HG03066 (cell line): Measurements from ENCODE around the gene MACF1.
A peak's percentile ranks its signal among the peaks of the same experiment; 100 is the strongest.

Source experiments
- ATAC-seq: cut with Tn5 transposase; IDR thresholded peaks from one replicate; pipeline ENCODE4 v1.9.1; 2021; ENCODE audit warnings: low read depth; ENCODE audit not compliant: unreplicated experiment

MACF1 gene

DNA sequence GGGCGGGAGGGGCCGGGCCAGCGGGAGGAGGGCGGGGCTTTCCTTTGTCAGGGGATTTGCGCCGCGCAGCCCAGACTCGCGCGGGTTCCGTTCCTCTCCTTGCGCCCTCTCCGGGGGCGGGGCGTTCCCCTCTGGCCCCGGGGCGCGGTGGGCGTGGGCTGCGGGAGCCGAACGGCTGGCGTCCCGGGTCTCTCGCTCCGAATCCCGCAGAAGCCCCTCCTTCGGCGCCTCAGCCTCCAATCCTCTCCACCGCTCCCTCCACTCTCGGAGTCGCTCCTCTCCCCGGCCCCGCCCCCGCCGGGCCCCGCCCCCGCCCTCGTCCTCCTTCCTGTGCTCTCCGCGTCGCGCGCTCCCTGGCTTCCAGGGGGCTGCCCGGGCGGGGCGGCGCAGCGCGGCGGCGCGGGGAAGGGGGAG is 204.2 kb downstream of the MACF1 start:
- ATAC-seq: peak; percentile 65

GRCh38 chr1:39409055-39409816 is 204.7 kb downstream of the MACF1 start:
- ATAC-seq: peak; percentile 20

- no peak for ATAC-seq
These were observed 206.5 kb downstream of the MACF1 start for GRCh38 chr1:39410915-39411436.

- no peak for ATAC-seq
These were observed 207.3 kb downstream of the MACF1 start for GRCh38 chr1:39411526-39412478.

DNA sequence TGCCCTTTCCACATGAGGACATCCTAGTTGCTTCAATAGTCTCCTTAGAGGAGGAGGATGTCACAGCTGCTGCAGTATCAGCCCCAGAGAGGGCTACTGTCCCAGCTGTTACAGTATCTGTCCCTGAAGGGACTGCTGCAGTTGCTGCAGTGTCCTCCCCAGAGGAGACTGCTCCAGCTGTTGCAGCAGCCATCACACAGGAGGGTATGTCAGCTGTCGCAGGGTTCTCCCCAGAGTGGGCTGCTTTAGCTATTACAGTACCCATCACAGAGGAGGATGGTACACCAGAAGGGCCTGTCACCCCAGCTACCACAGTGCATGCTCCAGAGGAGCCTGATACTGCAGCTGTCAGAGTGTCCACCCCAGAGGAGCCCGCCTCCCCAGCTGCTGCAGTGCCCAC is 208.4 kb downstream of the MACF1 start:
- no peak for ATAC-seq

DNA sequence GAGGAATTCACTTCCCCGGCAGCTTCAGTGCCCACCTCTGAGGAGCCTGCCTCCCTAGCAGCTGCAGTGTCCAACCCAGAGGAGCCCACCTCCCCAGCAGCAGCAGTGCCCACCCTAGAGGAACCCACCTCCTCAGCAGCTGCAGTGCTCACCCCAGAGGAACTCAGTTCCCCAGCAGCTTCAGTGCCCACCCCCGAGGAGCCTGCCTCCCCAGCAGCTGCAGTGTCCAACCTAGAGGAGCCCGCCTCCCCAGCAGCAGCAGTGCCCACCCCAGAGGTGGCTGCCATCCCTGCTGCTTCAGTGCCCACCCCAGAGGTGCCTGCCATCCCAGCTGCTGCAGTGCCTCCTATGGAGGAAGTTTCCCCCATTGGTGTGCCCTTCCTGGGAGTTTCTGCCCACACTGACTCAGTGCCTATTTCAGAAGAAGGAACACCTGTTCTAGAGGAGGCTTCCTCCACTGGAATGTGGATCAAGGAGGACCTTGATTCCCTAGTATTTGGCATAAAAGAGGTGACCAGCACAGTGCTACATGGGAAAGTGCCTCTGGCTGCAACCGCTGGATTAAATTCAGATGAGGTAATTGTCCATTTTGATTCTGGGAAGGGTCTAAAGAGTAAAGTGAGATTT is 209.5 kb downstream of the MACF1 start:
- no peak for ATAC-seq

DNA sequence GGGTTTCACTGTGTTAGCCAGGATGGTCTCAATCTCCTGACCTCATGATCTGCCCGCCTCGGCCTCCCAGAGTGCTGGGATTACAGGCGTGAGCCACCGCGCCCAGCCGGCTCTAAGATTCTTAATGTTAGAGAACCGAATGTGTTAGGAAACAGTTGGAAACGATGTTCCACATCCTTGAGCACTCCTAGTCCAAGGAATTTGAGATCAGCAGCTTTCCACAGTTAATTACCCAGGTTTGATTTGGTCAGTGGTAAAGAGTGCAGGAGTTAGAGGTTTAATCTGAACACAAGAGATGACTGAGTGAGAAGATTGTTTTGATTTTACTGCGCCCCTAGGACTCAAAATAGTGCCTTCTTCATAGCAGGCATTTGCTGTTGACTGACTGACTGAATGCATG is 211.1 kb downstream of the MACF1 start:
- no peak for ATAC-seq

GRCh38 chr1:39416609-39417008 is 212.1 kb downstream of the MACF1 start:
- ATAC-seq: no peak

- no peak for ATAC-seq
These were observed 213.7 kb downstream of the MACF1 start for GRCh38 chr1:39418236-39418635.

DNA sequence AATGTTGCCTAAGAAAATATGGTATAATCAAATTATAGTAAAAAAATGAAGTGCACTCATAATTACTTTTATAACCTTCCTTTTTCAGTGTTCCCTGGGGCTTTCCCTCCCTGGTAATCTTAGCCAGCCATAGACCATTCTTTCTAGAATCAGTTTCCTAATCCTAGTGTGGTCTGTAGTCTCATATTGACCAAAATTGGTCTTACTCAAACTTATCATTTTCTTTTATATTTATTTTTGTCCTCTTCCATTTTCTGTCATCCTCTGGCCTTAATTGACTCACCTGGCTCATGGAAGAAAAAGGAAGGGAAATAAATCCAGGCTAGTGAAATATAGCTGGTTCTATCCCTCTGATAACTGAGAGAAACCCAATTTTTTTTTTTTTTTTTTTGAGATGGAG is 216.0 kb downstream of the MACF1 start:
- ATAC-seq: no peak

DNA sequence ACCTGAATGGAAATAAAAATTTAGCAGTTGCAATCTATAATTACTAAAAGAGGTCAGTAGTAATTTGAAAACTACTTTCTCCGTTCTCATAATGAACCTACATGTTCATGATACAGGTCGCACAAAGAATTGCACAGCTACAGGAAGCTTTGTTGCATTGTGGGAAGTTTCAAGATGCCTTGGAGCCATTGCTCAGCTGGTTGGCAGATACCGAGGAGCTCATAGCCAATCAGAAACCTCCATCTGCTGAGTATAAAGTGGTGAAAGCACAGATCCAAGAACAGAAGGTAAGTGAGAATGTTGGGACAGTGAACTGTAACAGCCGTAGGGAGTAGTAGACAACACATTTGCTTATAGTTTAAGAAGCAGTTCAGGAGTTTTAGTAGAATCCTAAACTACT is 218.1 kb downstream of the MACF1 start:
- ATAC-seq: no peak

DNA sequence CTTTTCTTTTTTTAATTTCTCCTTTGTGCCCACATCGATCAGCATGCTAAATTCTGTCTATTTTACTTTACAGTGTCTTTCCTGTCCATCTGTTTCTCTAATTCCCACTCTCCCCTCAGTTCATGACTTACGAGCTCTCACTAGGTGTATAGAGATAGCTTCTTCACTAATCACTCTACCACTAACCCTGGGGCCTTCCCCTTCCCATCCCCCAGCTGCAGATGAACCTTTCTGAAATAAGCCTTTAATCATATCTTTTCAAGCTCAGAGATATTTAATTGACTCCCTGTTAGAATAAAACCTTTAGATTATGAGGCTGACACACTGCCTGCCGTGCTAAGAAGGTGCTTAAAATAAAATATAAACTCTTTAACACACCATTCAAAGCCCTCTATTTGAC is 220.7 kb downstream of the MACF1 start:
- ATAC-seq: no peak

DNA sequence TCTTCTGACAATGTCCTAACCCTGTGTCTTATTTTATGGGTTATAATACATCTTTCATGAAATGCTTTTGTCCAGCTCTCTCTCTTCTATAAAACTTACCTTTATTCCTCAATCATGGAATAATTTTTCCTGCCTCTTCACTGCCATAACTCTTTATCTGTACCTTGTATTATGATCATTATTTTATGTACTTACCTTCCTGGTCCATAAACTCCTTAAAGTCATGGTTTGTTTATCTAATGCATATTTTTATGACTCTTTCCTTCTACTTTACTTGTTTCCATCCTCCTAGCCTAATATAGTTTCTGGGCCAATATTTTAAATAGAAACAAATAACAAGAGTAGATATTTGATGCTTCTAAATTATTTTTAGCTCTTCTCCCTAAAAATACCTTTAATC is 221.1 kb downstream of the MACF1 start:
- ATAC-seq: no peak

- ATAC-seq: no peak
These were observed 221.9 kb downstream of the MACF1 start for GRCh38 chr1:39426346-39426745.

DNA sequence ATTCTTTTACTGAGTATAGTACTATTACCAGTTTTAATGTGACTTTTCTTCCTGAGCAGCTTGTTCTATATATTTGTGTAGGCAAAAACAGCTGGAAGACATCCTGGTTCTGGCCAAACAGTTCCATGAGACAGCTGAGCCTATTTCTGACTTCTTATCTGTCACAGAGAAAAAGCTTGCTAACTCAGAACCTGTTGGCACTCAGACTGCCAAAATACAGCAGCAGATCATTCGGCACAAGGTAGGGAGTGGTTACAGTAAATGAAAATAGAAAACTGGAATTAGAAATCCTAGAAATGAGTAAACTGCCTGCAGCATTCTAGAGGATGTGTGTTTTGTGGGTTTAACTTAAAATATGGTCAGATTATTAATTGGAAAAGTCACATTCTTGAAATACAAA is 222.9 kb downstream of the MACF1 start:
- no peak for ATAC-seq

- ATAC-seq: no peak
These were observed 223.4 kb downstream of the MACF1 start for GRCh38 chr1:39427912-39428311.

DNA sequence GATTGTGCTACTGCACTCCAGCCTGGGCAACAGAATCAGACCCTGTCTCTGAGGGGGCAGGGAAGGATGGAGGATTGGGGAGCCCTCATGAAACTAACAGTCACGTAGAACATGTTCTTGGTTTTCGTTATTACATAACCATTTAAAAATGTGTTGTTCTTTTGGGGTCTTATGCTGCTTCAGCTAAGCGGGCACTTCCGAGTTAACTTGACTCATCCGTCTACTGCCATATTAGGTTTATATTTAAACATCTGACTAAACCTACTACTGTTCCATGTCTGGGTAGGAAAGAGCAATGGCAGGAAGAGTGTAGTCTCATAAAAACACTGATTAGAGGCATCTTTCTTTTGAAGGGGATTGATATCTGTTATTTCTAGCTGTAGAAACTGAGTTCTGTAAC is 227.4 kb downstream of the MACF1 start:
- no peak for ATAC-seq

- ATAC-seq: no peak
These were observed 230.4 kb downstream of the MACF1 start for GRCh38 chr1:39434797-39435395.

DNA sequence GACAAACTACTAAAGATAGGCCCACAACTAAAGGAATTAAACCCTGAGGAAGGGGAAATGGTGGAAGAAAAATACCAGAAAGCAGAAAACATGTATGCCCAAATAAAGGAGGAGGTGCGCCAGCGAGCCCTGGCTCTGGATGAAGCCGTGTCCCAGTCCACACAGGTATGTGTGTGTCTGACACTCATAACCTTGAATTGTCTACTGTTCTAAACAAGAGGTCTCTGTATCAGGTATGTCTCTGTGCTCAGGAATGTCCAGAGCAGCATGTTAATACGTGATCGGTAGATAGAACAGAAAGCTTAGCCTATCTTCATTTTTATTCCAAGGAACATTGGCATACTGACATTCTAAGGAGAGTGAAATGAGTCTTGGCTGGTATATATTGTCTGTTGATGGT is 231.1 kb downstream of the MACF1 start:
- no peak for ATAC-seq

DNA sequence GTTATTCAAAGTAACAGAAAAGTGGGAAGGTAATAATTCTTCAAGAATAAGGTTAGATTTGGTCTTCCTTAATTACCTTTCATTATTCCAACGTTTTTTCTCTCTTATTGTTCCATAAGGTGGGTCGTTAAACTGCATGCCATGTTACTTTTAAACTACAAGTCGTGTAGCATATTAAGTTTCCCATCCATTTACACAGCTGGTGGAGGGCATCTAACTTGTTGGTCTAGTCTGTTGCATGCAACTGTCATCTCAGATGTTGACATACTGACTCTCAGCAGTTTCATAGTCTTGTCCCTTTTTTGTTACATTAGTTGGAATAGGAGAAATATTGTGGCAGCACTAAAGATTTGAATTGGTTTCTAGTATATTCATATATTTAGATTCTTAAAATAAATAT is 232.3 kb downstream of the MACF1 start:
- ATAC-seq: no peak

GRCh38 chr1:39438042-39438441 is 233.5 kb downstream of the MACF1 start:
- ATAC-seq: no peak
